Activated CD4-positive, alpha-beta T cell treated with anti-CD3 and anti-CD28 coated beads, Interleukin-2, amount 50 U/mL, for 24 hours (primary cell): Measurements from ENCODE around the gene URM1.

Experiments
- DNase-seq, 2 donors: peaks; one replicate each; pipeline ENCODE4 v3.0.0-alpha.2; 2020; ENCODE audit warnings: low read depth in 1 of 2, low spot score in 1 of 2

The URM1 gene

DNA sequence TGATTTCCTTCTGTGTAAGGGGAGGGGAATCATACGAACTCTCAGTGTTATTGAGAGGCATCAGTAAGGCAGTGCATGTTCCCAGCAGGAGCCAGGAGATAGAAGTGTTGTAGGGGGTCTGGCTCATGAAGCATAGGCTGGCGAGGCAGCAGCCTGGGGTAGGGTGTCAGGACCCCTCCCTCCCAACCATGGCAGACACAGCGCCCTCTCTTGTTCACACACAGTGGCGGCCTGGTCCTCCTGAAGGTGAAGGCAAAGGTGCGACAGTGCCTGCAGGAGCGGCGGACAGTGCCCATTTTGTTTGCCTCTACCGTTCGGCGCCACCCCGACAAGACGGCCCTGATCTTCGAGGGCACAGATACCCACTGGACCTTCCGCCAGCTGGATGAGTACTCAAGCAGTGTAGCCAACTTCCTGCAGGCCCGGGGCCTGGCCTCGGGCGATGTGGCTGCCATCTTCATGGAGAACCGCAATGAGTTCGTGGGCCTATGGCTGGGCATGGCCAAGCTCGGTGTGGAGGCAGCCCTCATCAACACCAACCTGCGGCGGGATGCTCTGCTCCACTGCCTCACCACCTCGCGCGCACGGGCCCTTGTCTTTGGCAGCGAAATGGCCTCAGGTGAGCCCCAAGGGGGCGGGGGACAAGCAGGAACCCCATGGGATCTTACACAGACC is 26.1 kb upstream of the URM1 start:
- DNase-seq, result no peak

GRCh38 chr9:128349125-128349524 is 22.0 kb upstream of the URM1 start:
- DNase-seq, result no peak

DNA sequence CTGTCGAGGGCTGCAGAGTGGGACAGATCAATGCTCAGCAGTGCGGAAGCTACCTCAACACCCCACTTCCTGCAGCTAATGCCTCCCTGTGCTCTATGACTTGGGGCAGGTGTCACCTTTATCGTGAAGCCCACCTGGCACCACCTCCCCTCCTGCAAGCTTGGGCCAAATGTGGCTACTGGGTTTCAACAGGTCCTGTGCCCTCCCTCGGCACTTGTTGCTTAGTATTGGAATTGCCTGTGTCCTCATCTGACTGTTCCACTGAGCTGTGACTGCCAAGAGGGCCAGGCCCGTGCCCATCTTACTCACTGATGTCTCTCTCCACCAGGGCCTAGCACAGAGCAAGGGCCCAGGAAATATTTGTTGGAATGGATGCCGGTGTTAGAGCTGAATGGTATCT is 21.4 kb upstream of the URM1 start:
- no peak for DNase-seq

DNA sequence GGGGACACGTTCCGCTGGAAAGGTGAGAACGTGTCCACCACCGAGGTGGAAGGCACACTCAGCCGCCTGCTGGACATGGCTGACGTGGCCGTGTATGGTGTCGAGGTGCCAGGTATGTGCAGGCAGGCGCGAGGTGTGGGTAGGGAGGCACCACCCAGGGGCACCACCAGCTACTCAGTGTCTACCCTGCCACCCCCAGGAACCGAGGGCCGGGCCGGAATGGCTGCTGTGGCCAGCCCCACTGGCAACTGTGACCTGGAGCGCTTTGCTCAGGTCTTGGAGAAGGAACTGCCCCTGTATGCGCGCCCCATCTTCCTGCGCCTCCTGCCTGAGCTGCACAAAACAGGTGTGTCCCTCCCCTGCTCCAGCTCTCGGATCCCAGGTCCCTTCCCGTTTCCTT is 15.7 kb upstream of the URM1 start:
- no peak for DNase-seq

DNA sequence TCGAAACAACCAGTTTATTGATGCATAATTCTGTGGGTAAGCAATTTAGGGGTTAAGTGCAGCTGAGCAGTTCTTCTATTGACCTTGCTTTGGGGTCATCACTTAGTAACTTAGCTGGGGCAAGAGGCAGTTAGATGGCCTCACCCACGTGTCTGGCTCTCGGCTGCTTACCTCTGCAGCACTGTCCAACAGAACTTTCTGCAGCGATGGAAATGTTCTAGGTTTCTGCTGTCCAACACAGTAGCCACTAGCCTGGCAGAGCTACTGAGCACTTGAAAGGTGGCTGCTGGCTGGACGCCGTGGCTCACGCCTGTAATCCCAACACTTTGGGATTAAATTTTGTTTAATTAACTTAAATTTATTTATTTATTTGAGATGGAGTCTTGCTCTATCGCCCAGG is 13.1 kb upstream of the URM1 start:
- DNase-seq, result no peak

DNA sequence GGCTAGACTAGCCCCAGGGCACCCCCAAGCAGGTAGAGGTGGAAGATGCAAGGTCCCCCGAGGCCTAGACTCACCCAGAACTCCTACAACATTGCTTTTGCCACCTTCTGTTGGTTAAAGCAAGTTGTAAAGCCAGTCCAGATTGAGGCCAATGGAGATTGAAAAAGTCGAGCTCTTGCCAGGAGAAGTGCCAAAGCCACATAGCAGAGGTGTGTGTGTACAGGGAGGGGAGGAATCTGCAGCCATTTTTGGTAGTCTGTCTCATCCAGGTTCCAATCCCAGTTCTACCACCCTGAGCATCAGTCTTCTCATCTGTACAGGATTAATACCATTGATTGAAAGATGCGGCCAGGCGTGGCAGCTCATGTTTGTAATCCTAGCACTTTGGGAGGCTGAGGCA is 12.3 kb upstream of the URM1 start:
- no peak for DNase-seq

- no peak for DNase-seq
Measured at GRCh38 chr9:128360826-128361225, 10.3 kb upstream of the URM1 start.

- DNase-seq, result no peak
Measured at GRCh38 chr9:128361296-128361985, 9.7 kb upstream of the URM1 start.

DNA sequence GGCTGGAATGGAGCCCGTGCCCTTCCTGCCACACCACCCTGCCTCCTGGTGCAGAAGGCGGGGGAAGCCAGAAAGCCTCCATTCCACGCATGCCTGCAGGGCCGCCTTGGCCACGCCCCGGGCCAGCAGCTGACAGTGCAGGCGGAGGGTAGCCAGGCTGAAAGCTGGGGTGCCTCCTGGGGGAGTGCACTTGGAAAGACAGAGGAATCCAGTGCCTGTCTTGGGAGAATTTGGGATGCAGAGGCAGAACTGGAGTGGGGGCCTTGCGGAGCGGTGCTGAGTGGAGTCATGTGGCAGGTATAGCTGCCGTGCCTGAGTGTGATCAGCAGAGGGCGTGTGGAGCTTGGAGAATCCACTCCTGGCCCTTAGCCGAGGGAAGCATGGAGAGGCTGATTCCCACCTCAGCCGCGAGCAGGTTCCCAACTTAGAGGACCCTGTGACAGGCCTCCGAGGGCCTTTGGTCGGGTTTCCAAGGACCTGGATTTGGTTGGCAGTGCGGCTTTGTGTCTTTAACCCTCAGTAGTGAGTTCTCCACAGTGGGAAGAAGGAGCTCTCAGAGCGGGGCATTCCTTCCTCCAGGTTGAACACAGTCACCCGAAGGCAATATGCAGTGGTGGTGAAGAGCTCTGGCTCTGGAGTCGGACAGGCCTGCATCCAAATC is 9.1 kb upstream of the URM1 start:
- peak; percentile 39 to 66 for DNase-seq

GRCh38 chr9:128362774-128363173 is 8.4 kb upstream of the URM1 start:
- no peak for DNase-seq

- no peak for DNase-seq
Measured at GRCh38 chr9:128365525-128365924, 5.6 kb upstream of the URM1 start.

DNA sequence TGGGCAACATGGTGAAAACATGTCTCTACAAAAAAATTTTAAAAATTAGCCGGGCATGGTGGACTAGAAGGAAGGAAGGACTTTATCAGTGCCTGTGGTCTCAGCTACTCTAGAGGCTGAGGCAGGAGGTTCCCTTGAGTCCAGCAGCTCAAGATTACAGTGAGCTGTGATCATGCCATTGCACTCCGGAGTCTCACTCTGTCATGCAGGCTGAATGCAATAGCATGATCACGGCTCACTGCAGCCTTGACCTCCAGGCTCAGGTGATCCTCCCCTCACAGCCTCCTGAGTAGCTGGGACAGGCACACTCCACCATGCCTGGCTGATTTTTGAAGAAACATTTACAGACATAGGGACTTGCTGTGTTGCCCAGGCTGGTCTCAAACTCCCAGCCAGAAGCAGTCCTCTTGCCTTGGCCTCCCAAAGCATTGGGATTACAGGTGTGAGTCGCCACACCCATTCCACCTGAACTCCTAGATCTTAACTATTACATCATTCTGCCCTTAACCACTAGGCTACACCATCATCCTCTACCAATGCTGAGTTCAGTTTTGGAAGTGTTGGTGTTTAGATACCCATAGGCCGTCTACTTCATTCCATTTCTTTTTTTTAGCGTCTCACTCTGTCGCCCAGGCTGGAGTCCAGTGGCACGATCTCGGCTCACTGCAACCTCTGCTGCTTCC is 2.0 kb upstream of the URM1 start:
- no peak for DNase-seq

DNA sequence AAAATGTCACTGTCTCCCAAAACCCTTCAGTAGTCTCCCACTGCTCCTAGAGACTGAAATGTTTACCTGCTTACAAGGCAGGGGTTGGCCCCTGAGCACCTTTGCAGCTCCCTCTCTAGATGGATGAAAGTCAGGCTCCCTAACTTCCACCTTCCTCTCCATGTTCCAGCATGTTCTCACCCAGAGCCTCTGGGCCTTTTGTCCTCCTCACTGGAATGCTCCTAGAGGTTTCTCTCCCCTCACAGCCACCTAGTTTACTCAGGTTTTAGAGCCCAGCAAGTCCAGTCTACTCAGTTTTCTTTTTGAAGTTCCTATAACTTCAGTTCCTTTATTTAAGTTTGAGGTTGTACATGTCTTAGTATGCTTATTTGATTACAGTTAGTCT is 815 bp upstream of the URM1 start:
- DNase-seq, result no peak

- no peak for DNase-seq
Measured at GRCh38 chr9:128371630-128372117, 500 bp downstream of the URM1 start.

GRCh38 chr9:128372188-128372641 is 1.0 kb downstream of the URM1 start:
- no peak for DNase-seq

GRCh38 chr9:128372784-128373183 is 1.6 kb downstream of the URM1 start:
- no peak for DNase-seq

GRCh38 chr9:128374221-128374675 is 3.1 kb downstream of the URM1 start:
- no peak for DNase-seq

DNA sequence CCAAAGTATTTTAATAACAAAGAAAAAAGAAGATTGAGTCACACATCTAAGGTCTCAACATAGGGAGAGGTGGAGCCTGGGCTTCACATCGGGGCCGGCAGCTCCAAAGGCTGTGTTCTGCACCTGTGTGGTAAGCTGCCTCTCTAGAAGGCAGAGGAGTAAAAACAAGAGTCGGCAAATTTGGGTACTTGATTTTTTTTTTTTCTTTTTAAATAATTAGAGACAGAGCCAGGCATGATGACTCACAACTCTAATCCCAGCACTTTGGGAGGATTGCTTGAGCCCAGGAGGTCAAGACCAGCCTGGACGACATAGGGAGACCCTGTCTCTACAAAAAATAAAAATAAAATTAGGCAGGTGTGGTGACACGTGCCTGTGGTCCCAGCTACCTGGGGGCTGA is 4.7 kb downstream of the URM1 start:
- no peak for DNase-seq

- DNase-seq, result no peak
Measured at GRCh38 chr9:128382261-128382660, 11.1 kb downstream of the URM1 start.

- DNase-seq, result no peak
Measured at GRCh38 chr9:128383007-128383753, 12.0 kb downstream of the URM1 start.

DNA sequence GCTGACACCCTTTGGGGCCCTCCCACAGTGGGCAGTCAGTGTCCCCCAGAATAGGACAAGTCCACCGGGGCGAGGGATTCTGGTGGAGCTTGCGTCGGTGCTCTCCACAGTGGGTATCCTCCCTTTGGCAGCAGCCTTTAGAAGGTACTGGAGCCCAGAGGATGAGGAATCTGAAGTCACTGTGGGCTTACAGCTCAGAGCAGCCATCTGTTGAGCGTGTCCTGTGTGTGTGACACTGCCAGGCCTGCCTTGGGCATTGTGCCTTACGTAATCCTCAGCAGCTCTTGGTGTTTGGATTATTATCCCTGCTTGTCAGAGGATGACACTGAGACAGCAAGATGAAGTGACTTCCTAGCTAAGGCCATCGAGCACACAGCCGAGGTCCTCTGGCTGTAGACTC is 12.6 kb downstream of the URM1 start:
- no peak for DNase-seq
